H9 (cell line): ENCODE data around the gene DNASE1L2. TPM values are rescaled to one million over a fixed set of nuclear protein-coding genes. Genes with fewer than 3 reads are reported as not detected.

Experiments
- DNase-seq: peaks from one replicate; pipeline ENCODE4 v3.0.0-alpha.2; 2017
- H2AFZ ChIP-seq: one replicate; pipeline ENCODE4 v1.6.1; 2013; ENCODE audit warnings: mild to moderate bottlenecking, low read length, control low read depth, moderate library complexity
- H2AK5ac ChIP-seq: 2 replicates; pipeline ENCODE4 v1.6.1; 2013; ENCODE audit warnings: low read length, control low read depth, mixed read lengths; ENCODE audit not compliant: insufficient read length
- H2BK120ac ChIP-seq: one replicate; pipeline ENCODE4 v1.6.1; 2013; ENCODE audit warnings: low read depth, mild to moderate bottlenecking, low read length, control low read depth, inconsistent platforms; ENCODE audit not compliant: poor library complexity, severe bottlenecking
- H2BK12ac ChIP-seq: 2 replicates; pipeline ENCODE4 v1.6.1; 2013; ENCODE audit warnings: low read length, control low read depth, mixed read lengths, low read depth; ENCODE audit not compliant: insufficient read length
- H2BK15ac ChIP-seq: 2 replicates; pipeline ENCODE4 v1.6.1; 2013; ENCODE audit warnings: low read depth, low read length, control low read depth
- H2BK20ac ChIP-seq: one replicate; pipeline ENCODE4 v1.6.1; 2013; ENCODE audit warnings: low read depth, mild to moderate bottlenecking, low read length, control low read depth, inconsistent platforms; ENCODE audit not compliant: poor library complexity, severe bottlenecking
- H2BK5ac ChIP-seq: 2 replicates; pipeline ENCODE4 v1.6.1; 2013; ENCODE audit warnings: low read length, control low read depth, mixed read lengths; ENCODE audit not compliant: insufficient read length
- H3K14ac ChIP-seq: 2 replicates; pipeline ENCODE4 v1.6.1; 2013; ENCODE audit warnings: low read length, control low read depth; ENCODE audit not compliant: insufficient read depth
- H3K18ac ChIP-seq: 2 replicates; pipeline ENCODE4 v1.6.1; 2013; ENCODE audit warnings: low read depth, mild to moderate bottlenecking, mixed read lengths, low read length, control low read depth; ENCODE audit not compliant: insufficient read length
- H3K23ac ChIP-seq: 2 replicates; pipeline ENCODE4 v1.6.1; 2013; ENCODE audit warnings: low read length, control low read depth, mixed read lengths, low read depth; ENCODE audit not compliant: insufficient read length
- H3K23me2 ChIP-seq: 2 replicates; pipeline ENCODE4 v1.6.1; 2013; ENCODE audit warnings: low read depth, mild to moderate bottlenecking, mixed read lengths, low read length, control low read depth; ENCODE audit not compliant: insufficient read length, poor library complexity, severe bottlenecking
- H3K27ac ChIP-seq: 2 replicates; pipeline ENCODE4 v1.5.1; 2013; ENCODE audit warnings: low read length, control low read depth, mixed read lengths, low read depth; ENCODE audit not compliant: insufficient read length
- H3K27me3 ChIP-seq: 2 replicates; pipeline ENCODE4 v1.6.1; 2013; ENCODE audit warnings: low read length, control low read depth, inconsistent platforms; ENCODE audit not compliant: insufficient read depth
- H3K4ac ChIP-seq: 2 replicates; pipeline ENCODE4 v1.6.1; 2013; ENCODE audit warnings: low read depth, mild to moderate bottlenecking, control low read depth, inconsistent platforms, low read length, moderate library complexity
- H3K4me1 ChIP-seq: 2 replicates; pipeline ENCODE4 v1.6.1; 2013; ENCODE audit warnings: low read length, control low read depth, inconsistent platforms; ENCODE audit not compliant: insufficient read depth
- H3K4me2 ChIP-seq: 2 replicates; pipeline ENCODE4 v1.6.1; 2013; ENCODE audit warnings: low read length, control low read depth, mixed read lengths; ENCODE audit not compliant: insufficient read length, insufficient read depth
- H3K56ac ChIP-seq: 2 replicates; pipeline ENCODE4 v1.6.1; 2013; ENCODE audit warnings: low read depth, mild to moderate bottlenecking, mixed read lengths, low read length, control low read depth; ENCODE audit not compliant: insufficient read length
- H3K79me1 ChIP-seq: 2 replicates; pipeline ENCODE4 v1.6.1; 2013; ENCODE audit warnings: low read depth, mild to moderate bottlenecking, moderate library complexity, low read length, control low read depth, inconsistent platforms; ENCODE audit not compliant: insufficient read depth, poor library complexity, severe bottlenecking
- H3K79me2 ChIP-seq: 2 replicates; pipeline ENCODE4 v1.6.1; 2013; ENCODE audit warnings: low read length, control low read depth, inconsistent platforms; ENCODE audit not compliant: insufficient read depth
- H3K9ac ChIP-seq: 2 replicates; pipeline ENCODE4 v1.6.1; 2013; ENCODE audit warnings: low read length, control low read depth, mixed read lengths; ENCODE audit not compliant: insufficient read length; ENCODE audit errors: extremely low read depth
- H3K9me3 ChIP-seq: one replicate; pipeline ENCODE4 v1.6.1; 2013; ENCODE audit warnings: low read depth, low read length, inconsistent platforms; ENCODE audit not compliant: control insufficient read depth
- H3T11ph ChIP-seq: one replicate; pipeline ENCODE4 v1.6.1; 2013; ENCODE audit warnings: mild to moderate bottlenecking, low read length, control low read depth, inconsistent platforms
- H4K20me1 ChIP-seq: one replicate; pipeline ENCODE4 v1.6.1; 2013; ENCODE audit not compliant: control insufficient read depth, insufficient read length, insufficient read depth
- H4K5ac ChIP-seq: 2 replicates; pipeline ENCODE4 v1.6.1; 2013; ENCODE audit warnings: low read depth, mild to moderate bottlenecking, mixed read lengths, low read length, control low read depth; ENCODE audit not compliant: insufficient read length
- H4K8ac ChIP-seq: replicated peaks from 2 replicates; pipeline ENCODE4 v1.6.1; 2013; ENCODE audit warnings: low read length, control low read depth, mixed read lengths, low read depth; ENCODE audit not compliant: insufficient read length
- H4K91ac ChIP-seq: 2 replicates; pipeline ENCODE4 v1.6.1; 2013; ENCODE audit warnings: low read depth, mild to moderate bottlenecking, moderate library complexity, mixed read lengths, low read length, control low read depth; ENCODE audit not compliant: insufficient read length
- H3K27ac Mint-ChIP-seq, 3 experiments: 2 replicates in 2 of 3; 3 replicates in 1 of 3; pipeline ENCODE4 v1.8.0; 2020 to 2021; ENCODE audit warnings: mixed read lengths in 3 of 3, mild to moderate bottlenecking in 1 of 3, moderate library complexity in 1 of 3
- H3K27me3 Mint-ChIP-seq: 2 replicates; pipeline ENCODE4 v1.8.0; 2021; ENCODE audit warnings: low read depth, mild to moderate bottlenecking, moderate library complexity, mixed read lengths
- H3K36me3 Mint-ChIP-seq, 3 experiments: 2 replicates in 2 of 3; 3 replicates in 1 of 3; pipeline ENCODE4 v1.8.0; 2020 to 2021; ENCODE audit warnings: low read depth in 3 of 3, mixed read lengths in 3 of 3; ENCODE audit not compliant: insufficient read depth in 1 of 3
- H3K4me1 Mint-ChIP-seq, 2 experiments: 2 replicates each; pipeline ENCODE4 v1.8.0; 2020; ENCODE audit warnings: mixed read lengths in 2 of 2
- H3K4me3 Mint-ChIP-seq, 2 experiments: 2 replicates in 1 of 2; 3 replicates in 1 of 2; pipeline ENCODE4 v1.8.0; 2020 to 2021; ENCODE audit warnings: mild to moderate bottlenecking in 2 of 2, mixed read lengths in 2 of 2, moderate library complexity in 1 of 2
- H3K9me3 Mint-ChIP-seq, 2 experiments: 2 replicates in 1 of 2; 3 replicates in 1 of 2; pipeline ENCODE4 v1.8.0; 2020; ENCODE audit warnings: mild to moderate bottlenecking in 2 of 2, mixed read lengths in 2 of 2, moderate library complexity in 1 of 2
- WGBS: extraction: QIAGEN DNeasy Blood & Tissue Kit; methylation state at CpG from one replicate; pipeline ENCODE4 v1.1.7; 2013; ENCODE audit warnings: missing lambda C conversion rate, low lambda C conversion rate, mixed read lengths; ENCODE audit not compliant: insufficient read length; ENCODE audit errors: extremely low coverage; 5-methylcytosine and 5-hydroxymethylcytosine counted together
- total RNA-seq: library from RNA; stranded (reverse); gene quantifications from 2 replicates; pipeline ENCODE4 v1.2.1, GENCODE V29; 2021
- TF ChIP-seq, protein P1 (sequence below): fragments of 200-600 bp; sonication (generic); conservative IDR thresholded peaks from 3 replicates; pipeline ENCODE4 v1.8.0; 2021; ENCODE audit warnings: antibody characterized with exemption, mild to moderate bottlenecking

DNASE1L2 gene
- total RNA-seq, 1 experiment from 2014 or later, result 2.5 TPM

DNA sequence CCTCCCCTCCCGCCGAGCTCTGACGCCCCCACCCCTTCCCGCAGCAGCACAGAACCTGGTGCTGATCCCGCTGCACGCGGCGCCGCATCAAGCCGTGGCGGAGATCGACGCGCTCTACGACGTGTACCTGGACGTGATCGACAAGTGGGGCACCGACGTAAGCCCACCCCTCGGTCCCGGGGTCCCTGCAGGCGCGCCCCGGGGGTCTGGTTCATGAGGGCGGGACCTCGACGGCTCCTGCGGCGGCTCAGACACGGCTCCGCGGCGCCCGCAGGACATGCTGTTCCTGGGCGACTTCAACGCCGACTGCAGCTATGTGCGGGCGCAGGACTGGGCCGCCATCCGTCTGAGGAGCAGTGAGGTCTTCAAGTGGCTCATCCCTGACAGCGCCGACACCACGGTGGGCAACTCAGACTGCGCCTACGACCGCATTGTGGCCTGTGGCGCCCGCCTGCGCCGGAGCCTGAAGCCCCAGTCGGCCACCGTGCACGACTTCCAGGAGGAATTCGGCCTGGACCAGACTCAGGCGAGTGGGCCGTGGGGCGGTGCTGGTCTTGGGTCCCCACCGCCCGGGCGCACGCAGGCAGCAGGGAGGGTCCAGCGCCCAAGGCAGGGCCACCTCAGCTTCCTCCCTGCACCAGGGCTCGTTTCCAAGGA, 1.4 kb downstream of the DNASE1L2 start:
- H2BK12ac ChIP-seq, result no peak overlapping the region
- H3K79me2 ChIP-seq, result no peaks in the 10 kb centered on the region
- peaks cover 0 to 3% of the 10 kb centered on the region in 2 experiments; a peak in 1 of 4 replicates for H3K4me1 Mint-ChIP-seq
- no peaks in the 10 kb centered on the region for H3K4me1 ChIP-seq
- no peaks in the 10 kb centered on the region for H3K79me1 ChIP-seq
- no peaks in the 10 kb centered on the region for H3K9me3 ChIP-seq
- H2BK15ac ChIP-seq, result no peak overlapping the region
- no peaks in the 10 kb centered on the region for H4K20me1 ChIP-seq
- no peak overlapping the region for H2BK20ac ChIP-seq
- DNase-seq, result peak; percentile 68
- H2BK120ac ChIP-seq, result no peak overlapping the region
- H2AFZ ChIP-seq, result no peak overlapping the region
- H3K4me3 Mint-ChIP-seq, result peak overlapping the region; percentile 42 to 59; a peak in 4 of 5 replicates
- H4K91ac ChIP-seq, result no peak overlapping the region
- no peaks in the 10 kb centered on the region; a peak in 1 of 5 replicates for H3K9me3 Mint-ChIP-seq
- no peak overlapping the region for H3K14ac ChIP-seq
- H4K8ac ChIP-seq, result no peak overlapping the region
- no peak overlapping the region for H2AK5ac ChIP-seq
- H3K27me3 ChIP-seq, result peaks cover 2% of the 10 kb centered on the region; the same call in 1 of the 2 replicates
- peaks cover 13% of the 10 kb centered on the region for H3K23me2 ChIP-seq
- H2BK5ac ChIP-seq, result no peak overlapping the region
- no peak overlapping the region for H3T11ph ChIP-seq
- H3K23ac ChIP-seq, result no peak overlapping the region
- no peak overlapping the region for H3K27ac ChIP-seq
- H3K27ac Mint-ChIP-seq, result no peak overlapping the region
- peak overlapping the region; percentile 67 for H3K4me2 ChIP-seq
- H3K18ac ChIP-seq, result no peak overlapping the region
- peaks cover 16% of the 10 kb centered on the region for H3K27me3 Mint-ChIP-seq
- TF ChIP-seq, protein P1, sequence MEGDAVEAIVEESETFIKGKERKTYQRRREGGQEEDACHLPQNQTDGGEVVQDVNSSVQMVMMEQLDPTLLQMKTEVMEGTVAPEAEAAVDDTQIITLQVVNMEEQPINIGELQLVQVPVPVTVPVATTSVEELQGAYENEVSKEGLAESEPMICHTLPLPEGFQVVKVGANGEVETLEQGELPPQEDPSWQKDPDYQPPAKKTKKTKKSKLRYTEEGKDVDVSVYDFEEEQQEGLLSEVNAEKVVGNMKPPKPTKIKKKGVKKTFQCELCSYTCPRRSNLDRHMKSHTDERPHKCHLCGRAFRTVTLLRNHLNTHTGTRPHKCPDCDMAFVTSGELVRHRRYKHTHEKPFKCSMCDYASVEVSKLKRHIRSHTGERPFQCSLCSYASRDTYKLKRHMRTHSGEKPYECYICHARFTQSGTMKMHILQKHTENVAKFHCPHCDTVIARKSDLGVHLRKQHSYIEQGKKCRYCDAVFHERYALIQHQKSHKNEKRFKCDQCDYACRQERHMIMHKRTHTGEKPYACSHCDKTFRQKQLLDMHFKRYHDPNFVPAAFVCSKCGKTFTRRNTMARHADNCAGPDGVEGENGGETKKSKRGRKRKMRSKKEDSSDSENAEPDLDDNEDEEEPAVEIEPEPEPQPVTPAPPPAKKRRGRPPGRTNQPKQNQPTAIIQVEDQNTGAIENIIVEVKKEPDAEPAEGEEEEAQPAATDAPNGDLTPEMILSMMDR, result no peak
- no peak overlapping the region for H3K9ac ChIP-seq
- no CpG with 5 or more reads among the region's 65 CpGs for WGBS
- peaks cover 4 to 33% (median 11%) of the 10 kb centered on the region in 3 experiments; a peak in 5 of 7 replicates for H3K36me3 Mint-ChIP-seq
- H3K4ac ChIP-seq, result no peak overlapping the region
- no peak overlapping the region for H4K5ac ChIP-seq
- no peak overlapping the region for H3K56ac ChIP-seq
